Neural crest cell (in vitro differentiated cells): ENCODE measurements around the gene DOCK6. TPM values are rescaled to one million over a fixed set of nuclear protein-coding genes. Genes with fewer than 3 reads are reported as not detected.
A peak's percentile ranks its signal among the peaks of the same experiment; 100 is the strongest.

ENCODE experiments used
- DNase-seq: peaks from one replicate; pipeline ENCODE4 v3.0.0; 2021; ENCODE audit warnings: low read depth, mixed read lengths, low spot score
- H3K27ac Mint-ChIP-seq: one replicate; pipeline ENCODE4 v1.8.0; 2021; ENCODE audit warnings: mild to moderate bottlenecking, mixed read lengths; ENCODE audit not compliant: unreplicated experiment
- H3K27me3 Mint-ChIP-seq: 2 replicates; pipeline ENCODE4 v1.8.0; 2021; ENCODE audit warnings: low read depth, mild to moderate bottlenecking, mixed read lengths
- H3K36me3 Mint-ChIP-seq: 2 replicates; pipeline ENCODE4 v1.8.0; 2021; ENCODE audit warnings: low read depth, mild to moderate bottlenecking, mixed read lengths
- H3K4me1 Mint-ChIP-seq: 2 replicates; pipeline ENCODE4 v1.8.0; 2021; ENCODE audit warnings: mixed read lengths
- H3K4me3 Mint-ChIP-seq: one replicate; pipeline ENCODE4 v1.8.0; 2021; ENCODE audit warnings: mild to moderate bottlenecking, mixed read lengths
- H3K9me3 Mint-ChIP-seq: 2 replicates; pipeline ENCODE4 v1.8.0; 2021; ENCODE audit warnings: mixed read lengths
- total RNA-seq: library from RNA; stranded (reverse); gene quantifications from 2 replicates; pipeline ENCODE4 v1.2.1, GENCODE V29; 2021
- TF ChIP-seq, protein P1 (sequence below): fragments of 200-600 bp; sonication (generic); conservative IDR thresholded peaks from 2 replicates; pipeline ENCODE4 v1.5.0; 2021; ENCODE audit warnings: antibody characterized with exemption, mild to moderate bottlenecking

The DOCK6 gene
- total RNA-seq, 1 donor from 2014 or later = 40.6 TPM

DNA sequence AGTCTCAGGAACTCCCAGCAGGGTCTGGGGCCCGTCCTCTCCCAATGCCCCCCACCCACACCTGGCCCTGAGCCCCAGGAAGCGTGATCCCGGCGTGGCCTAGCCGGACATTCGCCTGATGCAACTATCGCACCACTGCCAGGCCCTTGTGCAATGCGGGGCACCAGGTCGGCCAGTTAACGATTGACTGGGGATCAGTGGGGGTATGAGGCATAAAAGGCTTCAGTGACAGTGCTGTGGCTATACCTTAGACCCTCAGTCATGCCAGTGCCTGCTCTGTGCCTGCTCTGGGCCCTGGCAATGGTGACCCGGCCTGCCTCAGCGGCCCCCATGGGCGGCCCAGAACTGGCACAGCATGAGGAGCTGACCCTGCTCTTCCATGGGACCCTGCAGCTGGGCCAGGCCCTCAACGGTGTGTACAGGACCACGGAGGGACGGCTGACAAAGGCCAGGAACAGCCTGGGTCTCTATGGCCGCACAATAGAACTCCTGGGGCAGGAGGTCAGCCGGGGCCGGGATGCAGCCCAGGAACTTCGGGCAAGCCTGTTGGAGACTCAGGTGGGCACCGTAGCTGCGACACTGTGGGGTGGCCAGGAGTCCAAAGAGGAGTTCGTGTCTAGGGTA, 22.8 kb downstream of the DOCK6 start, which contains the start of gene ANGPTL8:
Gene ANGPTL8, plus strand, starts transcription at position 243 of the 624 bp plus-strand sequence. Its CDS starts 19 bp downstream, at position 262.
- TF ChIP-seq, protein P1, sequence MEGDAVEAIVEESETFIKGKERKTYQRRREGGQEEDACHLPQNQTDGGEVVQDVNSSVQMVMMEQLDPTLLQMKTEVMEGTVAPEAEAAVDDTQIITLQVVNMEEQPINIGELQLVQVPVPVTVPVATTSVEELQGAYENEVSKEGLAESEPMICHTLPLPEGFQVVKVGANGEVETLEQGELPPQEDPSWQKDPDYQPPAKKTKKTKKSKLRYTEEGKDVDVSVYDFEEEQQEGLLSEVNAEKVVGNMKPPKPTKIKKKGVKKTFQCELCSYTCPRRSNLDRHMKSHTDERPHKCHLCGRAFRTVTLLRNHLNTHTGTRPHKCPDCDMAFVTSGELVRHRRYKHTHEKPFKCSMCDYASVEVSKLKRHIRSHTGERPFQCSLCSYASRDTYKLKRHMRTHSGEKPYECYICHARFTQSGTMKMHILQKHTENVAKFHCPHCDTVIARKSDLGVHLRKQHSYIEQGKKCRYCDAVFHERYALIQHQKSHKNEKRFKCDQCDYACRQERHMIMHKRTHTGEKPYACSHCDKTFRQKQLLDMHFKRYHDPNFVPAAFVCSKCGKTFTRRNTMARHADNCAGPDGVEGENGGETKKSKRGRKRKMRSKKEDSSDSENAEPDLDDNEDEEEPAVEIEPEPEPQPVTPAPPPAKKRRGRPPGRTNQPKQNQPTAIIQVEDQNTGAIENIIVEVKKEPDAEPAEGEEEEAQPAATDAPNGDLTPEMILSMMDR = no peak
- no peaks in the 10 kb centered on the region for H3K36me3 Mint-ChIP-seq
- no peaks in the 10 kb centered on the region for H3K9me3 Mint-ChIP-seq
- H3K27me3 Mint-ChIP-seq = no peaks in the 10 kb centered on the region
- DNase-seq = no peak
- H3K4me1 Mint-ChIP-seq = peaks cover 16% of the 10 kb centered on the region
- H3K27ac Mint-ChIP-seq = no peak within 1 kb of the TSS
- H3K4me3 Mint-ChIP-seq = no peak within 1 kb of the TSS

DNA sequence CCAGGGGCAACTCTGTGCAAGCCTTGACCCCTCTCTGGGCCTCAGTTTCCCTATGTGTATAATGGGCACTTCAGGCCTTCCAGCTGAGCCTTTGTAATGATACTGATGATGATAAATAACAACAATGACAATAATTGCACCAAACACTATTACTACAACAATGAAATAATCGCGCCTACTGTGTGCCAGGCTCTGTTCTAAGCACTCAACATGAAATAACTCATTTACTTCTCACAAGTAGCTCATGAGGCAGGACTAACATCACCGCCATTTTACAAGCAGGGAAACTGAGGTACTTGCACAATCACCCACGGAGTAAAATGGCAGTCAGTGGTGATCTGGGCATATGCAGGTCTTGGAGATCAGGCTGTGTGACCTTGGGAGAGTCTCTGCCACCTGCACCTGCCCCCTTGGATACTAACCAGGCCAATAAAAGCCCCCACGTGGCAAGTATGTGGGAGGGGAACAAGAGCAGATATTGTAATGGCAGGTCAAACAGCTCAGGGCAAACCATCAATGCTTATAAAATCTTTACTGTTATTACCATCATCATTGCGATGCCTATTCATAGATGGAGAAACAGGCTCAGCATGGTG, 23.4 kb downstream of the DOCK6 start:
- DNase-seq = no peak
- H3K27ac Mint-ChIP-seq = no peak overlapping the region
- TF ChIP-seq, protein P1 = no peak
- H3K36me3 Mint-ChIP-seq = no peaks in the 10 kb centered on the region
- peaks cover 15% of the 10 kb centered on the region for H3K4me1 Mint-ChIP-seq
- H3K27me3 Mint-ChIP-seq = no peaks in the 10 kb centered on the region
- no peak overlapping the region for H3K4me3 Mint-ChIP-seq
- no peaks in the 10 kb centered on the region for H3K9me3 Mint-ChIP-seq

DNA sequence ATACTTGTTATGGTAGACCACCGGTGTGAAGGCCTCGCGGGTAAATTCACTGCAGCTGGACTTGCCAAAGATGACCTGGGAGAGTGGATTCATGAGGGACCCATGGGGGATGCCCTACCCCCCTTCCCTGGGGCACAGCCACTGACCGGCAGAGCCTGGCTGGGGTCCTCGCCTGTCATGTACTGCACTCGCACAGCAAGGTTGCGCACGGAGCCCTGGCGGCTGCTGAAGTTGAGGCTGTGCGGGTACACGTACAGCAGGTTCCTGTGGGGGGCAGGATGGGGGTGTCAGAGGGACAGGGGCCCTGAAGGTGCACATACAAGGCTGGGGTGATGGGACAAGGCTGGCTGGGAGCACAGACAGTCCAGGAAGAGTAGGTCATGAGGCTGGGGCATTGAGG, 24.3 kb downstream of the DOCK6 start:
- H3K9me3 Mint-ChIP-seq = no peaks in the 10 kb centered on the region
- H3K4me1 Mint-ChIP-seq = peaks cover 9% of the 10 kb centered on the region
- H3K4me3 Mint-ChIP-seq = no peak overlapping the region
- no peak for DNase-seq
- TF ChIP-seq, protein P1 = no peak
- H3K27me3 Mint-ChIP-seq = no peaks in the 10 kb centered on the region
- H3K36me3 Mint-ChIP-seq = no peaks in the 10 kb centered on the region
- H3K27ac Mint-ChIP-seq = no peak overlapping the region

DNA sequence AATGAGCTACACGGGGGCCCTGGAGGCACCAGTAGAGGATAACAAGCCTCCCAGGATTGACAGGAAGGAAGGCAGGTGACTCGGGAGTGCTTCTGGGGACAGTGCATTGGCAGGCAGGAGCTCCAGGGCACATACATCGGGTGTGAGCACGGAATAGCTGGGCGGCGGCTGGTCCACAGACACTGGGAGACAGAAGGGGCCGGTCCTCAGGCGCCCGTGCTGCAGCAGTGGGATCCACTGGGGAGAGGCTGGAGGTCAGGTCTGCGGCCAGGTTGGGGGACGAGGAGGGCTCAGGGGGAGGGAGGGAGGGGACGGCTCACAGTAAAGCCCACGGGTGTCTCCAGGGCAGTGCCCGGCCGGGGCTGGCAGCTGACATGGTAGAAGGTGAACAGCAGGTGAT, 25.0 kb downstream of the DOCK6 start:
- Mint-ChIP-seq H3K27me3 (no peaks in the 10 kb centered on the region), H3K4me1 (peaks cover 9% of the 10 kb centered on the region), H3K4me3 (no peak overlapping the region), H3K36me3 (no peaks in the 10 kb centered on the region), H3K27ac (peak overlapping the region; percentile 81), H3K9me3 (no peaks in the 10 kb centered on the region)
- TF ChIP-seq, protein P1 = no peak
- DNase-seq = no peak

DNA sequence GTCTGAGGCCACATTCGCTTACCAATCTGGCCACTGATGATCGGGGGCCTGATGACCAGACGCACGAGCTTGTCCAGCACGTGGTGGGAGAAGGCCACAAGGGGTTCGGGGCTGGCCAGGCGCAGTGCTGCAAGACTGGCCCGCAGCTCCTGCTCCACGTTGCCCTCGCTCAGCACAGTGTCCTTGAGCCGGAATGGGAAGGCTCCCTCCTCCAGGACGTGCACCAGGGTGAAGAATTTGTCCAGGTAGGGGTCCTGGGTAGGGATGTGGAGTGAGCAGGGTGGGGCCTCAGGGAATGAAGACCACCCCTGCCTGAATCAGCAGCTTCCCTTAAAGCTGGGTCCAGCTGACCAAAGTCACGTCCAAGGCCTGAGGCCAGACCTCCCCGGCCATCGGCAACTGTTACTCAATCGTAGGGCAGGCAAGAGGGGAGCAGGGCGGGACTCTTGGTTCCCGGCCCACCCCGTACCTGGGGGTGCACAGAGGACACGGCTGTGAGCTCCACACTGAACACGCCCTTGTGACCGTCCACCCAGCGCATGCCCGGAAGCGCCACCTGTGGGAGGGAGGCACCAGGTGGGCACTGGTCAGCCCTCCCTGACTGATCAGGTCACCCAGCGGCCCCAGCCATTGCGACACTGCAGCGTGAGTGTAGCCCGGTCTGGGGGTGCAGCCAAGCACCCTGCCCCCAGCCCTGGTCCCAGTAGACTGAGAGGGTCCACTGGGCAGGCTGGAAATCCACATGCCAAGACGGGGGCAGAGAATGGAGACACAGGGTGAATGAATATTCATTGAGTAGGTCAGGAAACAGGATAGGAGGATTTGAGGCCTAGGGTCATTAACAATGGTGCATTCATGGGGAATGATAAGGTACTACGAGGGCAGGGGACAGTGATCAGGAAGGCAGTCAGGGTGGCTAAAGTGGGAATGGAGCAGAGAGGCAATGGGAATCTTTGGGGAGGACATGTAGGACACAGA, 25.7 kb downstream of the DOCK6 start:
- Mint-ChIP-seq H3K27ac (peak overlapping the region; percentile 81), H3K36me3 (no peaks in the 10 kb centered on the region), H3K4me3 (no peak overlapping the region), H3K9me3 (no peaks in the 10 kb centered on the region), H3K4me1 (peaks cover 9% of the 10 kb centered on the region), H3K27me3 (no peaks in the 10 kb centered on the region)
- TF ChIP-seq, protein P1 = no peak
- no peak for DNase-seq
